ENCODE data around the gene TIMMDC1. TPM values are rescaled to one million over a fixed set of nuclear protein-coding genes. Genes with fewer than 3 reads are reported as not detected.

TIMMDC1 gene
- total and polyA plus RNA-seq, 2 of the 4 experiments (the other 2 are of a cell fraction) = 52.5 to 56.6 TPM

GRCh38 chr3:119463171-119464169, 34.9 kb upstream of the TIMMDC1 start, which contains the start of gene TMEM39A (continued):
- no peak for TF ChIP-seq USF2 (IDR thresholded peaks at IDR 0.05; ENCODE audit: low read depth, low read length)
- no peak for TF ChIP-seq RAD21 (IDR thresholded peaks at IDR 0.05; ENCODE audit: low read length)

GRCh38 chr3:119468041-119468440, 30.3 kb upstream of the TIMMDC1 start:
- CTCF ChIA-PET = no interaction called here
- WGBS, 2 experiments (ENCODE audit: extremely low coverage in 2 of 2, insufficient read length in 1 of 2) = 100% methylated on average over 1 of the region's 2 CpGs; no CpG with 5 or more reads in 1 of the 2 experiments
- H3K4me2 ChIP-seq (ENCODE audit: low read depth, low read length) = no peak overlapping the region
- H4K5ac ChIP-seq (ENCODE audit: low read depth, low read length) = peak overlapping the region; percentile 98
- H2BK120ac ChIP-seq (ENCODE audit: low read depth, low read length) = no peak overlapping the region
- H2BK20ac ChIP-seq (ENCODE audit: low read depth, low read length) = no peak overlapping the region
- H3K79me1 ChIP-seq (ENCODE audit: low read depth in 1 of 2, low read length in 2 of 2) = peaks cover 10 to 29% of the 10 kb centered on the region in 2 experiments
- H3K27me3 ChIP-seq (ENCODE audit: control insufficient read depth, insufficient read depth, low read length) = no peaks in the 10 kb centered on the region
- H2AFZ ChIP-seq (replicated peaks; ENCODE audit: low read length, poor library complexity) = peak overlapping the region; percentile 100
- DNase-seq (no peak), ATAC-seq (ENCODE audit: low read depth) (no peak)
- peaks cover 6% of the 10 kb centered on the region; the same call in 1 of the 2 replicates for H3K9me1 ChIP-seq (ENCODE audit: insufficient read depth, low read length)
- no peaks in the 10 kb centered on the region for H3K9me3 ChIP-seq (ENCODE audit: control insufficient read depth, insufficient read depth, low read length)
- peaks cover 8% of the 10 kb centered on the region for H3K36me3 ChIP-seq (ENCODE audit: control insufficient read depth, insufficient read depth, low read length)
- no peak for TF ChIP-seq MAFK (IDR thresholded peaks at IDR 0.05; ENCODE audit: low read depth, low read length)
- TF ChIP-seq MXI1 (IDR thresholded peaks at IDR 0.05; ENCODE audit: borderline replicate concordance, low read depth, low read length) = no peak
- TF ChIP-seq RAD21 (IDR thresholded peaks at IDR 0.05; ENCODE audit: low read length) = no peak
- no peak for TF ChIP-seq MAZ (IDR thresholded peaks at IDR 0.05; ENCODE audit: borderline replicate concordance, low read depth, low read length)
- H4K91ac ChIP-seq (ENCODE audit: insufficient read depth, low read depth, low read length) = no peak overlapping the region; the same call in 1 of the 2 replicates
- no peak overlapping the region for H3K27ac ChIP-seq (ENCODE audit: insufficient read depth, low read length)
- dilution Hi-C loops (cut with HindIII; ENCODE audit: low sequenced_read_pairs, unreplicated experiment) = no loop called here
- H4K20me1 ChIP-seq (ENCODE audit: insufficient read depth, low read length) = no peaks in the 10 kb centered on the region
- H3K4me1 ChIP-seq (ENCODE audit: control insufficient read depth, insufficient read depth, low read length) = peaks cover 3% of the 10 kb centered on the region
- intact Hi-C loops (cut with micrococcal nuclease) = loop anchor here (2.0 kb wide), 1 partner anchor 213 kb away; no protein-coding TSS in a partner anchor
- H2AK5ac ChIP-seq (ENCODE audit: low read depth, low read length) = peak overlapping the region; percentile 54; the same call in 1 of the 2 replicates
- H3K56ac ChIP-seq (ENCODE audit: extremely low read depth, insufficient read depth, low read length) = no peak overlapping the region; the same call in 1 of the 2 replicates
- peak overlapping the region; percentile 99; the same call in 1 of the 2 replicates for H3K4ac ChIP-seq (ENCODE audit: low read depth, low read length)
- peak overlapping the region; percentile 95 to 98 for H4K8ac ChIP-seq (ENCODE audit: low read depth in 2 of 2, low read length in 2 of 2)
- POLR2A ChIA-PET (ENCODE audit: unreplicated experiment) = no interaction called here
- BruUV-seq (replicated peaks) = no TSS peak
- H2BK15ac ChIP-seq (ENCODE audit: low read depth, low read length) = peak overlapping the region; percentile 65; the same call in 1 of the 3 replicates
- H3K9ac ChIP-seq (ENCODE audit: low read depth, low read length) = no peak overlapping the region
- H3K18ac ChIP-seq (ENCODE audit: low read depth, low read length) = no peak overlapping the region
- peak overlapping the region; percentile 99; the same call in 1 of the 2 replicates for H3K14ac ChIP-seq (replicated peaks; ENCODE audit: low read depth, low read length)
- in situ Hi-C loops (cut with MboI; ENCODE audit: low sequenced_read_pairs) = no loop called here
- H2AK9ac ChIP-seq (replicated peaks; ENCODE audit: low read depth, low read length, poor library complexity) = peak overlapping the region; percentile 77
- H3K4me3 ChIP-seq (ENCODE audit: insufficient read depth, low read depth, low read length) = no peak overlapping the region
- no peak overlapping the region for H2BK5ac ChIP-seq (ENCODE audit: low read depth, low read length, poor library complexity, severe bottlenecking)
- no peak overlapping the region for H3K23ac ChIP-seq (ENCODE audit: low read depth, low read length)

Data from IMR-90 (cell line).